Tibial nerve (tissue), 3 donors: ENCODE results near the gene TPM2.

Experiments
- POLR2A ChIP-seq, 2 donors: fragments of 450-650 bp; IDR thresholded peaks; one replicate each; pipeline ENCODE4 v1.6.1; 2017; ENCODE audit warnings: antibody characterized with exemption in 2 of 2, mild to moderate bottlenecking in 2 of 2, moderate library complexity in 2 of 2
- TF ChIP-seq, protein P1 (sequence below), 5 experiments: fragments of 200-600 bp in 3 of 5; fragments of 450-650 bp in 2 of 5; sonication (generic) in 3 of 5; IDR thresholded peaks; one replicate each; pipeline ENCODE4 v1.5.1; 2016 to 2019; ENCODE audit warnings: antibody characterized with exemption in 5 of 5, mild to moderate bottlenecking in 3 of 5, moderate library complexity in 2 of 5

GRCh38 chr9:35666045-35666444 is 23.7 kb downstream of the TPM2 start:
- no peak for TF ChIP-seq POLR2A (IDR thresholded peaks at IDR 0.05)
- TF ChIP-seq, protein P1, sequence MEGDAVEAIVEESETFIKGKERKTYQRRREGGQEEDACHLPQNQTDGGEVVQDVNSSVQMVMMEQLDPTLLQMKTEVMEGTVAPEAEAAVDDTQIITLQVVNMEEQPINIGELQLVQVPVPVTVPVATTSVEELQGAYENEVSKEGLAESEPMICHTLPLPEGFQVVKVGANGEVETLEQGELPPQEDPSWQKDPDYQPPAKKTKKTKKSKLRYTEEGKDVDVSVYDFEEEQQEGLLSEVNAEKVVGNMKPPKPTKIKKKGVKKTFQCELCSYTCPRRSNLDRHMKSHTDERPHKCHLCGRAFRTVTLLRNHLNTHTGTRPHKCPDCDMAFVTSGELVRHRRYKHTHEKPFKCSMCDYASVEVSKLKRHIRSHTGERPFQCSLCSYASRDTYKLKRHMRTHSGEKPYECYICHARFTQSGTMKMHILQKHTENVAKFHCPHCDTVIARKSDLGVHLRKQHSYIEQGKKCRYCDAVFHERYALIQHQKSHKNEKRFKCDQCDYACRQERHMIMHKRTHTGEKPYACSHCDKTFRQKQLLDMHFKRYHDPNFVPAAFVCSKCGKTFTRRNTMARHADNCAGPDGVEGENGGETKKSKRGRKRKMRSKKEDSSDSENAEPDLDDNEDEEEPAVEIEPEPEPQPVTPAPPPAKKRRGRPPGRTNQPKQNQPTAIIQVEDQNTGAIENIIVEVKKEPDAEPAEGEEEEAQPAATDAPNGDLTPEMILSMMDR (IDR thresholded peaks at IDR 0.05) = no peak
